ENCODE results near the gene CLTA.

GRCh38 chr9:36193023-36193422 is 2.3 kb downstream of the CLTA start:
- TF ChIP-seq POLR2A (IDR thresholded peaks at IDR 0.05; ENCODE audit: low read depth, low read length), result no peak
- TF ChIP-seq POLR2AphosphoS5 (IDR thresholded peaks at IDR 0.05; ENCODE audit: low read depth, low read length), result no peak
- TF ChIP-seq TAF1 (IDR thresholded peaks at IDR 0.05; ENCODE audit: low read depth, low read length), result no peak
- TF ChIP-seq POU2F2 (IDR thresholded peaks at IDR 0.05; ENCODE audit: low read depth, low read length), result no peak
- no peak for TF ChIP-seq PAX5 (IDR thresholded peaks at IDR 0.05; ENCODE audit: insufficient read depth, low read length, severe bottlenecking)
- TF ChIP-seq SPI1 (IDR thresholded peaks at IDR 0.05; ENCODE audit: low read depth, low read length), result no peak

Measured in GM12891 (cell line).